Embryonic facial prominence (tissue), 1 donor: ENCODE measurements around the gene KCNE3.

Source experiments
- DNase-seq: peaks from one replicate; pipeline ENCODE4 v3.0.0-alpha.2; 2016; ENCODE audit errors: extremely low spot score

The KCNE3 gene

GRCh38 chr11:74471668-74472429 is 4.5 kb upstream of the KCNE3 start:
- no peak for DNase-seq

- no peak for DNase-seq
Observed at GRCh38 chr11:74471037-74471436, 3.7 kb upstream of the KCNE3 start.

- no peak for DNase-seq
Observed at GRCh38 chr11:74470526-74470925, 3.2 kb upstream of the KCNE3 start.

- no peak for DNase-seq
Observed at GRCh38 chr11:74468936-74469335, 1.6 kb upstream of the KCNE3 start.

GRCh38 chr11:74468521-74468920 is 1.2 kb upstream of the KCNE3 start:
- no peak for DNase-seq

- no peak for DNase-seq
Observed at GRCh38 chr11:74468058-74468457, 709 bp upstream of the KCNE3 start.

GRCh38 chr11:74465291-74465708 is 2.0 kb downstream of the KCNE3 start:
- DNase-seq = no peak

GRCh38 chr11:74464746-74465145 is 2.6 kb downstream of the KCNE3 start:
- no peak for DNase-seq

- DNase-seq = no peak
Observed at GRCh38 chr11:74463216-74463615, 4.1 kb downstream of the KCNE3 start.

- DNase-seq = no peak
Observed at GRCh38 chr11:74462631-74463030, 4.7 kb downstream of the KCNE3 start.

- no peak for DNase-seq
Observed at GRCh38 chr11:74462009-74462408, 5.3 kb downstream of the KCNE3 start.

GRCh38 chr11:74460481-74461154 is 6.7 kb downstream of the KCNE3 start:
- no peak for DNase-seq

- DNase-seq = no peak
Observed at GRCh38 chr11:74460065-74460464, 7.3 kb downstream of the KCNE3 start.

GRCh38 chr11:74459584-74459983 is 7.8 kb downstream of the KCNE3 start:
- no peak for DNase-seq

GRCh38 chr11:74457356-74457755 is 10.0 kb downstream of the KCNE3 start:
- DNase-seq = no peak

GRCh38 chr11:74453373-74453975 is 13.9 kb downstream of the KCNE3 start:
- no peak for DNase-seq

GRCh38 chr11:74452366-74452765 is 15.0 kb downstream of the KCNE3 start:
- DNase-seq = no peak

GRCh38 chr11:74450318-74450717 is 17.0 kb downstream of the KCNE3 start:
- DNase-seq = no peak

GRCh38 chr11:74449369-74449931 is 17.9 kb downstream of the KCNE3 start:
- DNase-seq = peak; percentile 67

- no peak for DNase-seq
Observed at GRCh38 chr11:74447720-74448119, 19.6 kb downstream of the KCNE3 start.

GRCh38 chr11:74446532-74446938 is 20.8 kb downstream of the KCNE3 start:
- DNase-seq = peak; percentile 22

- DNase-seq = no peak
Observed at GRCh38 chr11:74444173-74444826, 23.0 kb downstream of the KCNE3 start.
